HG03060 (cell line): Measurements from ENCODE around the gene CEBPE.
A peak's percentile ranks its signal among the peaks of the same experiment; 100 is the strongest.
"Not testable (repeated sequence)": the region's sequence is repeated elsewhere in the genome, so short reads cannot be mapped to it uniquely, and the experiment has no call there.

Experiments used
- ATAC-seq: cut with Tn5 transposase; IDR thresholded peaks from one replicate; pipeline ENCODE4 v1.9.1; 2021; ENCODE audit warnings: low read depth, moderate number of reproducible peaks; ENCODE audit not compliant: unreplicated experiment

CEBPE gene

DNA sequence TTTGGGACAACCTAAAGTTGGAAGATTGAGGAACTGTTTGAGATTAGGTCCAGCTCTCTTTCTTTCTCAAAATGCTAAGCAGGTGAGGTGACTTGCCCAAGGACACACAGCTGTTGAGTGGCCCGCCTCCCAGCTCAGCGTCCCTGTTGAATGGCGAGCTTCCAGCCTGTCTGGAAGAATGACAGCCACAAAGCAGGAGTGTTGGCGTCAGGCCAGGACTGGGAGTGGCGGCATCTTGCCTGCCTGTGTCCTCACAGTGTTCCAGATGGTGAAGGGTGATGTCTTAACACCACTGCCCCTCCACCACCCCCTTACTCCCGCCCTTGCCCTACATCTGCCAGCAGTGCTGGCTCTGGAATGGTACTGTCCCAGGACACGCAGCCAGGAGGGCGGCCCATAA is 4.4 kb upstream of the CEBPE start:
- no peak for ATAC-seq

- ATAC-seq = no peak
Measured at GRCh38 chr14:23122086-23122485, 3.0 kb upstream of the CEBPE start.

- ATAC-seq = no peak
Measured at GRCh38 chr14:23121361-23121771, 2.3 kb upstream of the CEBPE start.

DNA sequence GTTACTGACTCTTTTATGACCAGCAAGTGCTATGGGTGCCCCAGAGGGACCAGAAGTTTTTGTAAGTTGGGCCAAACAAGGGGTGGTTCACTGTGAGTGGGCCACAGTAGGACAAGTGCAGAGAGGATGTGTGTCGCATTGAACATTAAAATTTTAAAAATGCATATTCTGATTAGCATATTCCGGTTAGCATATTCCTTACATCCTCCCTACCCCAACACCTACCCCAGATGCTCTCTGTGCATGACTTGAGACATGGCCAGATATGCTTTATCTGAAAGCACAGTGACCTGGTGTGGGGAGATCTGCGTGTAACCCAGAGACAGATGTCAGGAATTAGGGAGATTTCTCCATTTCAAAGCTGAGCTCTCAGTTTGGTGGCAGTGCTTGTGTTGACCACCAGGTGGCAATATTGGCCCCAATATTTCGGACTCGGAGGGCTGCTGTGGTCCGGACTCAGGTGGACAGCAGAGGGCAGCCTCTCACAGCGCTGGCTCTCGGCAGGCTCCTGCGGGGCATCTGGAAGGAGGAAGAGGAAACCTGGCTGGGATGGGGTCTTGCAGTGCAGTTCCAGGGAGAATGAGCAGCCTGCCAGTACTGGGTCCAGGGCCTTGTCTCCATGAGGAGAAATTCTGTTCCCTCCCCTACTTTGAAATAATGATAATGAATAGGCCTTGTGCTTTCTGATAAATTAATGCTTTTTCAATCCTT is 1.6 kb upstream of the CEBPE start:
- peak; percentile 69 for ATAC-seq

DNA sequence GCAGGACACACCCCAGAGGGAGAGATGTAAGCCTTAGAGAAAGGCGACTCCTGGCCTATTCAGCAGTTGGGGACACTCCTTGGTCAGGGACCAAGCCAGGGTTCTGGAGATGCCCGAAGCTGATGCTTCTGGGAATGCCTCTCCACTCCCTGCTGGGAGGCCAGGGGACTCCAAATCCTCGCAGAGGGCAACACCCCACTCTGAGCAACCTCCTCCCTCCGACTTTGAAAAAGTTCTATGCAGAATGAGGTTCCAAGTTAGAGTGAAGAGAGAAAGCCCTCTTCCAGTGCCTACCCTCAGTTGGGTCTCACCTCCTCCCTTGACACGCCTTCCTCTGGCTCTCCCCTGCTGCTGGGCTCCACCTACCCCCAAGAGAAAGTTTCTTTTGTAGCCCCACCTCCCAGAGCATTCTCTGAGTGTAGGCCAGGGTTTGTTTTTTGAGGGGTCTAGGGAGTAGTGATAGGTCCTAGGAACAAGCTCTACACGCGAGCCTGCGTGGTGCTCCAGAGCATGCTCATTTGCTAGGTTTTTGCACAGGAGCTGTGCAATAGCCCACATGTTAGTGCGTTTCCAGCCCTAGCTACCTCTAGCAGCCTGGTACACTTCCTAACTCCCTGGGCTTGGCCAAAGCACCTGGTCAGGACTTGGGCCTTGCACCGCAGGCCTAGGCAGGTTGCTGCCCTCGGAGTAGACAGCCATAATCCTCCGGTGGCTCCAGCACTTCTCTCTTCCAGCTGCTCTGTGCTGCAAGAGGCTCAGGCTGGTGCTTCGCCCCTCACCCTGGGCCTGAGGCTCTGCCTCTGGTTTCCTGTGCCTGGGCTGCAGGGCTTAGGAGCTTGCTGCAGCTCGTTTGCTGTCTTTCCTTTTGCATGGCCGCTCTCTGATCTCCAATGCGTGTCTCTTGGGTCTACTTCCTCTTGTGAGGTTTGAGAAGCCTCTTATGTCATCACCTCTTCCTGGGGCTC is 590 bp upstream of the CEBPE start:
- no peak for ATAC-seq

DNA sequence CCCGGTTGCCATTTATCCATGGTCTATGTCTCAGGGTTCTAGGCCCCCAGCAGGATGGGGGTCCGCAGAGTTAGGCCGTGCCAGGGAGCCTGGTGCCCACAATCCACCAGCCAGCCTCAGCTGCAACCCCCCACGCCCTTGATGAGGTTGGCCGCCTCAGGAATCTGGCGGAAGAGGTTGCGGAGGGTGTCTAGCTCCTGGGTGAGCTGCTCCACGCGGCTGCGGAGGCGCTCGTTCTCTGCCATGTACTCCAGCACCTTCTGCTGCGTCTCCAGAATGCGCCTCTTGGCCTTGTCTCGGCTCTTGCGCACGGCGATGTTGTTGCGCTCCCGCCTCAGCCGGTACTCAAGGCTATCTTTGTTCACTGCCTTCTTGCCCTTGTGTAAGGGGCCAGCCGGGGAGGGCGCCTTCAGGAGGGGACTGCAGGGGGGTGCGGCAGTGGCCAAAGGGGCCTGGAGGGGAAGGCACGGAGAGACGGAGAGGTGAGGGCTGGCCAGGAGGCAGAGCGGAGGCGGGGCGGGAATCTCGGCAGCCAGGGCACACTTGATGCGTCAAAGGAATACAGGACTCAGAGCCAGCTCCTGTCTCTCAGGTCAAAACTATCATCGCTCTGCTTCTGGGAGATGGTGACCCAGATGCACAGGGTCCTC is 1.6 kb downstream of the CEBPE start:
- ATAC-seq = no peak

DNA sequence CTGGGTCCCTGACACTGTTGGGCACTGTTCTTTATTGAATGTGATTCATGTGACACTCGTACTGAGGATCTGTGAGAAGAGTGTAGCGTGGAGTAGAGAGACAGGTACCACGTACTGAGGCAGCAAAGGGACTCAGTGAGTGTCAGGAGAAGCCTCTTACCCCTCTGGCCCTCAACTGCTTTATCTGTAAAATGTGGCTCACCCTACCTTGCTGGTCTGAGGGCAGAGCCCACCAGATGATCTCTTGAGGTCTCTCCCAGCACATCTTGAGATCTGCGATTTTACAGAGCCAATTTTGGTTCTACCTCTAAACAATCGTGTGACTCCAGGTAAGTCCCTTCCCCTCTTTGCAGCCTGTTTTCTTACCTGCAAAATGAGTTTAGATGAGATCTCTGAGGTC is 3.1 kb downstream of the CEBPE start:
- no peak for ATAC-seq

DNA sequence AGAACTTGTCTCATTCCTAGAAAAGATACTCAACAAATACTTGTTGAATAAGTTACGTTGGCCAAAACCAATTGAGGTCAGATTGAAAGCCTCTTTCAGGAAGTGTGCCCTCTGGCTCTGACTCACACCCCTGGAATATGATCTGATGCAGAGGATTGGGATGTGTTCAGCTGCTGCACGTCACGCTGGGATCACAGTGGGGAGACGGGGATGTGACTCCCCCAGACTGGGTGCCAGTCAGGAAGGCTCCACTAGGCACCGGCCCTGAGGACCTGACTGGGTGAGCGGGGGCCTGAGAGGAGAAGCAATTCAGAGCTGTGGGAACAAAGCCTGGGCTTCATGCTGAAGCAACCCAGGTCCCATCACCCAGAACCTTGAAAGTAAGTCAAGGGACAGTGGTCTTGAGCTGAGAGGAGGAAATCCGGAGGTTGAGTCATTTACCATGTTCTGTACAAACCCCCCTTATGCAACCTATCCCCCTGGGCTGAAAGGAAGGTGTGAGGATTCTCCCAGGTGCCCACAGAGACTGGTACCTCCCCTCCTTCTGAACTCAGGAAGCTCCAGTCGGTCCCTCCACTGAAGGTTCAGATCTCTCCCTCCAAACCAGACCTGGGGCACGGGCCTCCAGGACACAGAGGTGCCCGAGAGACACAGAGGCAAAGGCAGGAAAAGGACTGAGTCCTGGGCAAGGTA is 3.9 kb downstream of the CEBPE start:
- no peak for ATAC-seq

- no peak for ATAC-seq
Measured at GRCh38 chr14:23114669-23115038, 4.4 kb downstream of the CEBPE start.

- ATAC-seq = no peak
Measured at GRCh38 chr14:23114120-23114458, 5.0 kb downstream of the CEBPE start.

GRCh38 chr14:23113431-23114119 is 5.5 kb downstream of the CEBPE start:
- ATAC-seq = no peak

- ATAC-seq = no peak
Measured at GRCh38 chr14:23112359-23113178, 6.5 kb downstream of the CEBPE start.

DNA sequence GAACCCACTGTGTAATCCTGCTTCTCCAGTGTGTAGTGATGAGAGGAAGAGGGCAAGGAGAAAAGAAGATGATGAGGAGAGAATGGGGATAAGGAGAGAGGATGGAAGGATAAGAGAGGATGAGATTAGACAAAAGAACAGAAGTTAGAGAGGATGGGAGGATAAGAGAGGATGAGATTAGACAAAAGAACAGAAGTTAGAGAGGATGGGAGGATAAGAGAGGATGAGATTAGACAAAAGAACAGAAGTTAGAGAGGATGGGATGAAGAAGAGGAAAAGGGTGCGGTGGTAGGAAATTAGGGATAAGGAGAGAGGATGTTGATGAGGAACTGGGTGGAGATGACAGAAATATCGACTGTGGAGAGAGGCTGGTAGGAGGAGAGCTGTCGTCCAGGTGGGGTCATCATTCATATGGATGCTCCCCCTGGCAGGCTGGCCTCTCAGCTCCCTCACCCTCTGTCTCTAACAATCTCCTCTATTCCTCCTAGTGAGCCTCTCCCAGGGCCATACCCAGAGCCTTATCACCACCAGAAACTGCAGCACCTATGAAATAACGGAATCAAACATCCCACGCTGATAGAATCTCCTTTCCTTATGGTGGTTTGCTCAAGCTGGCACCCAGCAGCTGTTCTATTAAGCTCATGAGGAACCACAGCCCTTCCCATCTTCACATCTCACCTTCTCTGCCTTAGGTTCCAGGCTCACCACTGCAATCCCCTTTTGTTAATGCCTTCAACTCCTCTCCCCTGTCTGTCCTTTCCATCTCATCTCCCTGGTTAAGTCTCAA is 8.3 kb downstream of the CEBPE start:
- no peak for ATAC-seq

DNA sequence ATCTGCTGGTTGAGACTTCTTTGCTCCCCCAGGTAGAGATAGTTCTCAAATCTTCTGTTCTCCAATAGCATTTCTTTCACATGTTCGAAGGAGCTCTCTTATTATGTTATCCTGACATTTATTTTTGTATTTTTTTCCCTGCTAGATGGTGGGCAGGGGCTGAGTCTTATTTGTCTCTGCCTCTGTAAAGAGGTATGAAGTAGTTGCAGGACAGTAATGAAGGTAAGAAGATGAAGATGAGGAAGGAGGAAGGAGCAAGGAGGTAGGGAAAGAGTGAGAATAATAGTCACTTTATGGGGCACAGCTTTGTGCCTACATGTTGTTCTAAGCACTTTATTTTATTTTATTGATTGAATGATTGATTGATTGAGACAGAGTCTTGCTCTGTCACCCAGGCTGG is 9.3 kb downstream of the CEBPE start:
- ATAC-seq = no peak

- ATAC-seq = not testable (repeated sequence)
Measured at GRCh38 chr14:23108169-23108568, 10.9 kb downstream of the CEBPE start.

DNA sequence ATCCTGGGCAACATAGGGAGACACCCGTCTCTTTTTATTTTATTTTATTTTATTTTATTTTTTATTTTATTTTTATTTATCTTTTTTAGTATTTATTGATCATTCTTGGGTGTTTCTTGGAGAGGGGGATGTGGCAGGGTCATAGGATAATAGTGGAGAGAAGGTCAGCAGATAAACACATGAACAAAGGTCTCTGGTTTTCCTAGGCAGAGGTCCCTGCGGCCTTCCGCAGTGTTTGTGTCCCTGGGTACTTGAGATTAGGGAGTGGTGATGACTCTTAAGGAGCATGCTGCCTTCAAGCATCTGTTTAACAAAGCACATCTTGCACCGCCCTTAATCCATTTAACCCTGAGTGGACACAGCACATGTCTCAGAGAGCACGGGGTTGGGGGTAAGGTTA is 11.4 kb downstream of the CEBPE start:
- not testable (repeated sequence) for ATAC-seq

- no peak for ATAC-seq
Measured at GRCh38 chr14:23106747-23107045, 12.4 kb downstream of the CEBPE start.

DNA sequence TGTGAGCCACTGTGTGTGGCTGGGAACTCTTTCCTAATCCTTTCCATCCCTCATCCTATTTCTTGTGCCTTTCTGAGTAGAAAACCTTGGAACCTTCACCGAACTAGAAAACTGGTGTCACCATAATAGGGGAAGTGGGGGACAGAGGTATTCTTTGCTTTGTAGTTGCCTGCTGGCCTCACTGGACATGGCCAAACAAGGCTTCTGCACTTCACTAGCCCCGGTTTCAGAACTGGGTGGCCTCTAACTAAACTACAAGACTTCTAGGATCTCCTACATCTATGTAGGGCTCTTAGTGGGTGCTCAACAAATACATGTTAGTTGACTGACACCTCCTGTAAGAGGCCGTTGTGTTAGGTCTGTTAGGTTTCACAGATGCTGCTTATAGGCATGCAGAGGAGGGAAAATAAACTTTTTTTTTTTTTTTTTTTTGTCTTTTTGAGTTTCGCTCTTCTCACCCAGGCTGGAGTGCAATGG is 13.7 kb downstream of the CEBPE start:
- no peak for ATAC-seq
